B cell (primary cell): ENCODE data around the gene KAZN. TPM values are rescaled to one million over a fixed set of nuclear protein-coding genes. Genes with fewer than 3 reads are reported as not detected.

ENCODE experiments used
- ATAC-seq: fragments of 200-7000 bp; cut with Tn5 transposase; one replicate; pipeline ENCODE4 v1.10.0; 2021; ENCODE audit warnings: low read depth, mild to moderate bottlenecking, moderate number of reproducible peaks, moderate library complexity
- CTCF ChIA-PET: fragments of 350-600 bp; sonication (Branson Sonifier 250); formaldehyde crosslinking; loops from one replicate; lab custom pipeline; 2021; ENCODE audit warnings: antibody characterized with exemption, inconsistent platforms; lab: Charles Lee
- POLR2A ChIA-PET: fragments of 350-600 bp; sonication (Branson Sonifier 250); formaldehyde crosslinking; loops from one replicate; lab custom pipeline; 2021; ENCODE audit warnings: antibody characterized with exemption; lab: Charles Lee
- DNase-seq: peaks from one replicate; pipeline ENCODE4 v3.0.0; 2013
- H2AFZ ChIP-seq: 2 replicates; pipeline ENCODE4 v1.6.1; 2012; ENCODE audit warnings: mild to moderate bottlenecking, low read depth, low read length; ENCODE audit not compliant: insufficient read depth, poor library complexity, severe bottlenecking
- H3K27ac ChIP-seq, 2 donors: 1 replicate in 1 of 2; 2 replicates in 1 of 2; pipeline ENCODE4 v1.5.1; 2012 to 2013; ENCODE audit warnings: low read length in 2 of 2, mild to moderate bottlenecking in 2 of 2, moderate library complexity in 1 of 2
- H3K27me3 ChIP-seq, 4 experiments: fragments of 200-600 bp in 1 of 4; sonication (generic) in 1 of 4; replicated peaks in 1 of 4; 1 replicate in 2 of 4; 2 replicates in 2 of 4; pipeline versions ENCODE4 v1.6.1 to v1.7.0; 2013 to 2016; ENCODE audit warnings: low read length in 3 of 4, mild to moderate bottlenecking in 2 of 4, mixed read lengths in 1 of 4, moderate library complexity in 1 of 4; ENCODE audit not compliant: insufficient read depth in 4 of 4, control insufficient read depth in 3 of 4; ENCODE audit errors: control extremely low read depth in 1 of 4
- H3K36me3 ChIP-seq, 2 experiments: replicated peaks in 1 of 2; 1 replicate in 1 of 2; 2 replicates in 1 of 2; pipeline versions ENCODE4 v1.6.1 to v1.7.1; 2013; ENCODE audit warnings: low read length in 1 of 2; ENCODE audit not compliant: insufficient read depth in 2 of 2, control insufficient read depth in 1 of 2; ENCODE audit errors: control extremely low read depth in 1 of 2, extremely low read depth in 1 of 2
- H3K4me1 ChIP-seq, 2 donors: fragments of 200-600 bp in 1 of 2; sonication (generic) in 1 of 2; 1 replicate in 1 of 2; 2 replicates in 1 of 2; pipeline versions ENCODE4 v1.5.1 to v1.6.1; 2013 to 2017; ENCODE audit warnings: low read length in 2 of 2; ENCODE audit not compliant: control insufficient read depth in 2 of 2, insufficient read depth in 2 of 2
- H3K4me2 ChIP-seq: replicated peaks from 2 replicates; pipeline ENCODE3; 2012; ENCODE audit warnings: mild to moderate bottlenecking, low read depth, low read length; ENCODE audit not compliant: poor library complexity, severe bottlenecking
- H3K4me3 ChIP-seq, 5 experiments: fragments of 200-600 bp in 1 of 5; sonication (generic) in 1 of 5; 1 replicate in 3 of 5; 2 replicates in 2 of 5; pipeline versions ENCODE4 v1.5.1 to v1.7.0; 2011 to 2016; ENCODE audit warnings: low read length in 4 of 5, mild to moderate bottlenecking in 4 of 5, low read depth in 2 of 5, control low read depth in 1 of 5, moderate library complexity in 1 of 5; ENCODE audit not compliant: insufficient read depth in 1 of 5; ENCODE audit errors: control extremely low read depth in 1 of 5, extremely low read depth in 1 of 5
- H3K79me2 ChIP-seq: fragments of 200-600 bp; sonication (generic); one replicate; pipeline ENCODE4 v1.6.0; 2016; ENCODE audit warnings: low read length; ENCODE audit not compliant: control insufficient read depth, insufficient read depth
- H3K9ac ChIP-seq: fragments of 200-600 bp; sonication (generic); 2 replicates; pipeline ENCODE4 v1.6.1; 2017; ENCODE audit warnings: mild to moderate bottlenecking, low read length, moderate library complexity
- H3K9me3 ChIP-seq, 3 donors: one replicate each; pipeline versions ENCODE4 v1.6.1 to v1.7.1; 2013; ENCODE audit warnings: low read length in 2 of 3; ENCODE audit not compliant: control insufficient read depth in 2 of 3, insufficient read depth in 1 of 3; ENCODE audit errors: control extremely low read depth in 1 of 3
- H4K20me1 ChIP-seq: 2 replicates; pipeline ENCODE4 v1.6.0; 2012; ENCODE audit warnings: mild to moderate bottlenecking, low read length; ENCODE audit not compliant: insufficient read depth, control insufficient read depth, poor library complexity, severe bottlenecking
- H3K27ac Mint-ChIP-seq: one replicate; pipeline ENCODE4 v1.8.0; 2021; ENCODE audit warnings: mixed read lengths
- H3K27me3 Mint-ChIP-seq: one replicate; pipeline ENCODE4 v1.8.0; 2021; ENCODE audit warnings: mixed read lengths
- H3K4me1 Mint-ChIP-seq: one replicate; pipeline ENCODE4 v1.8.0; 2021; ENCODE audit warnings: mixed read lengths
- H3K4me3 Mint-ChIP-seq: one replicate; pipeline ENCODE4 v1.8.0; 2021; ENCODE audit warnings: mixed read lengths
- H3K9me3 Mint-ChIP-seq: one replicate; pipeline ENCODE4 v1.8.0; 2022; ENCODE audit warnings: mixed read lengths; ENCODE audit not compliant: insufficient read depth
- EZH2 ChIP-seq: IDR thresholded peaks from 2 replicates; pipeline ENCODE4 v1.6.1; 2012; ENCODE audit warnings: borderline replicate concordance, low read depth, mild to moderate bottlenecking, moderate library complexity, low read length; ENCODE audit not compliant: insufficient read depth, poor library complexity, severe bottlenecking
- WGBS: methylation state at CpG from one replicate; pipeline ENCODE4 v1.1.5; 2013; ENCODE audit warnings: missing lambda C conversion rate; ENCODE audit not compliant: insufficient coverage; 5-methylcytosine and 5-hydroxymethylcytosine counted together
- intact Hi-C: fragments of 100-400 bp; cut with micrococcal nuclease; formaldehyde crosslinking; loops from one replicate; pipeline ENCODE4 v1.10.0; 2022
- polyA plus RNA-seq: library from polyadenylated mRNA; depleted of rRNA; stranded (reverse); fragments of >200 nt; gene quantifications from 2 replicates; pipeline ENCODE4 v1.2.3, GENCODE V29; 2012
- total RNA-seq, 2 donors: library from RNA; stranded (reverse); fragments of 120-200 nt in 1 of 2; gene quantifications; 1 replicate in 1 of 2; 2 replicates in 1 of 2; pipeline versions ENCODE4 v1.2.3 to v1.2.4, GENCODE V29; 2013 to 2022
- TF ChIP-seq, protein P1 (sequence below): fragments of 200-600 bp; IDR thresholded peaks from one replicate; pipeline ENCODE4 v1.8.0; 2022; ENCODE audit warnings: antibody characterized with exemption, mild to moderate bottlenecking

KAZN gene
- total and polyA plus RNA-seq, 2 donors (not counting 1 experiment from before 2014, with no cell fraction given): 0.13 to 0.39 TPM

GRCh38 chr1:14615549-14616218 lies 17.2 kb downstream of the KAZN start:
- H3K4me1 ChIP-seq: no peaks in the 10 kb centered on the region
- H3K9ac ChIP-seq: no peak overlapping the region
- H4K20me1 ChIP-seq: no peaks in the 10 kb centered on the region
- POLR2A ChIA-PET: no interaction called here
- peaks cover 4% of the 10 kb centered on the region for H3K9me3 Mint-ChIP-seq
- 92% methylated on average over 12 of the region's 12 CpGs for WGBS
- no peak overlapping the region for H3K4me3 ChIP-seq
- H3K27ac ChIP-seq: no peak overlapping the region
- TF ChIP-seq, protein P1, sequence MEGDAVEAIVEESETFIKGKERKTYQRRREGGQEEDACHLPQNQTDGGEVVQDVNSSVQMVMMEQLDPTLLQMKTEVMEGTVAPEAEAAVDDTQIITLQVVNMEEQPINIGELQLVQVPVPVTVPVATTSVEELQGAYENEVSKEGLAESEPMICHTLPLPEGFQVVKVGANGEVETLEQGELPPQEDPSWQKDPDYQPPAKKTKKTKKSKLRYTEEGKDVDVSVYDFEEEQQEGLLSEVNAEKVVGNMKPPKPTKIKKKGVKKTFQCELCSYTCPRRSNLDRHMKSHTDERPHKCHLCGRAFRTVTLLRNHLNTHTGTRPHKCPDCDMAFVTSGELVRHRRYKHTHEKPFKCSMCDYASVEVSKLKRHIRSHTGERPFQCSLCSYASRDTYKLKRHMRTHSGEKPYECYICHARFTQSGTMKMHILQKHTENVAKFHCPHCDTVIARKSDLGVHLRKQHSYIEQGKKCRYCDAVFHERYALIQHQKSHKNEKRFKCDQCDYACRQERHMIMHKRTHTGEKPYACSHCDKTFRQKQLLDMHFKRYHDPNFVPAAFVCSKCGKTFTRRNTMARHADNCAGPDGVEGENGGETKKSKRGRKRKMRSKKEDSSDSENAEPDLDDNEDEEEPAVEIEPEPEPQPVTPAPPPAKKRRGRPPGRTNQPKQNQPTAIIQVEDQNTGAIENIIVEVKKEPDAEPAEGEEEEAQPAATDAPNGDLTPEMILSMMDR: no peak
- TF ChIP-seq EZH2: no peak
- no peak overlapping the region for H3K4me2 ChIP-seq
- no peaks in the 10 kb centered on the region for H3K79me2 ChIP-seq
- H2AFZ ChIP-seq: no peak overlapping the region
- intact Hi-C loops: no loop called here
- no peak overlapping the region for H3K27ac Mint-ChIP-seq
- H3K27me3 Mint-ChIP-seq: peaks cover 9% of the 10 kb centered on the region
- H3K9me3 ChIP-seq: peaks cover 0 to 8% (median 0%) of the 10 kb centered on the region in 3 donors
- no peaks in the 10 kb centered on the region for H3K4me1 Mint-ChIP-seq
- ATAC-seq (no peak), DNase-seq (no peak)
- CTCF ChIA-PET: no interaction called here
- no peak overlapping the region for H3K4me3 Mint-ChIP-seq
- no peaks in the 10 kb centered on the region for H3K36me3 ChIP-seq
- H3K27me3 ChIP-seq: no peaks in the 10 kb centered on the region

GRCh38 chr1:14616632-14617396 lies 18.3 kb downstream of the KAZN start:
- Histone ChIP-seq H3K27me3 (no peaks in the 10 kb centered on the region), H3K4me3 (no peak overlapping the region), H3K9me3 (peaks cover 0 to 12% (median 0%) of the 10 kb centered on the region in 3 donors), H3K27ac (no peak overlapping the region), H4K20me1 (no peaks in the 10 kb centered on the region), H2AFZ (no peak overlapping the region), H3K4me2 (no peak overlapping the region), H3K9ac (no peak overlapping the region), H3K4me1 (no peaks in the 10 kb centered on the region), H3K36me3 (no peaks in the 10 kb centered on the region), H3K79me2 (no peaks in the 10 kb centered on the region)
- CTCF ChIA-PET: no interaction called here
- intact Hi-C loops: no loop called here
- H3K27me3 Mint-ChIP-seq: peaks cover 9% of the 10 kb centered on the region
- TF ChIP-seq EZH2: no peak
- TF ChIP-seq, protein P1: no peak
- ATAC-seq (no peak), DNase-seq (no peak)
- peaks cover 4% of the 10 kb centered on the region for H3K9me3 Mint-ChIP-seq
- WGBS: 62% methylated on average over 7 of the region's 11 CpGs
- no peak overlapping the region for H3K27ac Mint-ChIP-seq
- POLR2A ChIA-PET: no interaction called here
- no peak overlapping the region for H3K4me3 Mint-ChIP-seq
- no peaks in the 10 kb centered on the region for H3K4me1 Mint-ChIP-seq
